Activated CD4-positive, alpha-beta T cell treated with anti-CD3 and anti-CD28 coated beads, Interleukin-2, amount 50 U/mL, for 16 hours (primary cell): ENCODE results near the gene TTC17.
"Not testable (repeated sequence)": the region's sequence is repeated elsewhere in the genome, so short reads cannot be mapped to it uniquely, and the experiment has no call there.

Experiments
- DNase-seq: peaks from one replicate; pipeline ENCODE4 v3.0.0-alpha.2; 2020

The TTC17 gene, protein sequence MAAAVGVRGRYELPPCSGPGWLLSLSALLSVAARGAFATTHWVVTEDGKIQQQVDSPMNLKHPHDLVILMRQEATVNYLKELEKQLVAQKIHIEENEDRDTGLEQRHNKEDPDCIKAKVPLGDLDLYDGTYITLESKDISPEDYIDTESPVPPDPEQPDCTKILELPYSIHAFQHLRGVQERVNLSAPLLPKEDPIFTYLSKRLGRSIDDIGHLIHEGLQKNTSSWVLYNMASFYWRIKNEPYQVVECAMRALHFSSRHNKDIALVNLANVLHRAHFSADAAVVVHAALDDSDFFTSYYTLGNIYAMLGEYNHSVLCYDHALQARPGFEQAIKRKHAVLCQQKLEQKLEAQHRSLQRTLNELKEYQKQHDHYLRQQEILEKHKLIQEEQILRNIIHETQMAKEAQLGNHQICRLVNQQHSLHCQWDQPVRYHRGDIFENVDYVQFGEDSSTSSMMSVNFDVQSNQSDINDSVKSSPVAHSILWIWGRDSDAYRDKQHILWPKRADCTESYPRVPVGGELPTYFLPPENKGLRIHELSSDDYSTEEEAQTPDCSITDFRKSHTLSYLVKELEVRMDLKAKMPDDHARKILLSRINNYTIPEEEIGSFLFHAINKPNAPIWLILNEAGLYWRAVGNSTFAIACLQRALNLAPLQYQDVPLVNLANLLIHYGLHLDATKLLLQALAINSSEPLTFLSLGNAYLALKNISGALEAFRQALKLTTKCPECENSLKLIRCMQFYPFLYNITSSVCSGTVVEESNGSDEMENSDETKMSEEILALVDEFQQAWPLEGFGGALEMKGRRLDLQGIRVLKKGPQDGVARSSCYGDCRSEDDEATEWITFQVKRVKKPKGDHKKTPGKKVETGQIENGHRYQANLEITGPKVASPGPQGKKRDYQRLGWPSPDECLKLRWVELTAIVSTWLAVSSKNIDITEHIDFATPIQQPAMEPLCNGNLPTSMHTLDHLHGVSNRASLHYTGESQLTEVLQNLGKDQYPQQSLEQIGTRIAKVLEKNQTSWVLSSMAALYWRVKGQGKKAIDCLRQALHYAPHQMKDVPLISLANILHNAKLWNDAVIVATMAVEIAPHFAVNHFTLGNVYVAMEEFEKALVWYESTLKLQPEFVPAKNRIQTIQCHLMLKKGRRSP

DNA sequence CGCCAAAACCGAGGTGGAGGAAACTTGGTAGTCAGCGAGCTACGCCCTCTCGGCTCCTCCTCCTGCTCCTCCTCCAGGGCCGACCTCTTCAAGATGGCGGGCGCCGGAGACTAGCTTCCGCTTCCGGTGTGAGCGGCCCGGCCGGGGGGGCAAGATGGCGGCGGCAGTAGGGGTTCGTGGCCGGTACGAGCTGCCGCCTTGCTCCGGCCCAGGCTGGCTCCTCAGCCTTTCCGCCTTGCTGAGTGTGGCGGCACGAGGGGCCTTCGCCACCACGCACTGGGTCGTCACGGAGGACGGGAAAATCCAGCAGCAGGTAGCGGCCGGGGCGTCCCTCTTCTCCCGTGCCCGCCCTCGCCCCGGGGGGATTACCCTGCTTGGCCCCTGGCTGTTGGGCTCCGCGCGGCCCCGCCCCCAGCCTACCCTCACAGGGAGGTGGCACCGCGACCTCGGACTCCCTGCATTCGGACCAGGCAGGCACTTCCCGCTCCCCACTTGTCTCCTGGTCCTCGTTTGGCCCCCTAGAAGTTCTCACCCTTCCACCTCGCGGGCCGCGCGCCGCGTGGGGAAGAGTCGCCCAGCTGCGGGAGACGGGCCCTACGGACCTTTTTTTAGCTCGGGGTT, at the start of gene TTC17:
TSS of gene TTC17 (plus strand) at position 120 of the 621 bp plus-strand sequence. CDS start at position 155, 35 bp downstream.
- peak; percentile 95 for DNase-seq

DNA sequence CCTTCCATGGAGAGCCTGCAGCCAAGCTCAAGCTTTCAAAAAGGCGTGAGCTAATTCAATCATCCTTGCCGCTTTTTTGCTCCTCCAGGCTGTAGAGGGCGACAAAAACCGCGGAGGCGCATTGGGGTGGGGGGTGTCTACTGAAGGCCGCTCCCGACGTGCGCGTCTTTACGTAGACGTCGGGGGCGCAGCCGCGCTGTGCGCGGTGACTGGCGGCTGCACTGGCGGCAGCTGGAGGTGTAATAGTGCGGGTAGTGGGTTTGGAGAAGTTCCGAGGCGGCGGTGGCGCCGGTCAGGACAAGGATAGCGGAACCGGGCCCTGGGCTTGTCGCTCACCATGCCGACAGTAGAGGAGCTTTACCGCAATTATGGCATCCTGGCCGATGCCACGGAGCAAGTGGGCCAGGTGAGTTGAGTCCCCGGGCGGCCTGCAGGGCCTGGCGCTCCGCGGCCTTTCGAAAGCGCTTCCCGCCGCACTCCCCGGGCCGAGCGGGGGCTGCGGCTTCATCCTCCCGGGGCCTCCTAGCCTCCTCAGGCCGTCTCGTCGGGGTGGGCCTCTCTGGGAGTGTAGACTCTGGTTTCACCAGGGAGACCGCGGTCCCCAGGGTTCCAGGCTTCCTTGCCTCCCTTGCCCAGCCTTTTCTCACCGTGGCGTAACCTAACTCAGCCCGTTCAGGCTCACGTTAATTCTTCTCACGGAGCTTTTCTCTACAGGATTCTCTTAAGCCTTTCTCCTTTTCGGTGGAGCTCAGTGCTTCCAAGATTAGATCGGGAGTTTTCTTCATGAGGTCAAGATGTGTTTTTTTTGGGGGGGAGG, 46.7 kb upstream of the TTC17 start, which contains the start of gene API5:
TSS of gene API5 (plus strand) at position 206 of the 817 bp plus-strand sequence. CDS start at position 338, 132 bp downstream.
- DNase-seq: peak; percentile 97

DNA sequence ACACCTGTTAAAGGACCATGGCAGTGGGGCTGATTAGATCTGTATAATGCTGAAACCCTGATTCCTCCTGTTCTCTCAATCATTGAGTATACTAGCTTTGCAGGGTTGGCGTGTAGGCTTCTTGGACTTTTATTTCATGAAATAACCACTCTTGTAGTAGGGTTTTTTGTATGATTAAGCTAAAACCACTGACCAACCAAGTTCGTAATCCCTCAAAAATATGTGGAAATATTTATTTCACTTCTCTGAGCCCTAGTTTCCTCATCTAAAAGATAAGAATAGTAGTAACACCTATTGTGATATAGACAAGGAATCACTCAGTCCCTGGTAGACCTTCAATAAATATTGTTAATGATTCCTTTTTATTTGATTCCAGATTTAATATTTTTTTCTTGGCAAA, 42.8 kb upstream of the TTC17 start:
- DNase-seq: no peak

DNA sequence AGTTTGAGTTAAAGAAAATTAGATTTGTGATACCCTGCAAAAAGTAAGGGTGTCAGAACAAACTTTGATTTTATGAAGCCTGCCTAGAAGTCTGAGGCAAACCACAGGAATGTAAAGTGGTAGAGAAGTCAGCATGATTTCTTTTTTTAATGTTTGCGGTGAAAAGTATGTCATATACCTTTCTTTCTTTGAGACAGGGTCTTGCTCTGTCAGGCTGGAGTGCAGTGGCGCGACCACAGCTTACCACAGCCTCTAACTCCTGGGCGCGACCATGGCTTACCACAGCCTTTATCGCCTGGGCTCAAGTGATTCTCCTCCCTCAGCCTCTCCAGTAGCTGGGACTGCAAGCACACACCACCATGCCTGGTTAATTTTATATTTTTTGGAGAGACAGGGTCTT, 42.3 kb upstream of the TTC17 start:
- peak; percentile 53 for DNase-seq

DNA sequence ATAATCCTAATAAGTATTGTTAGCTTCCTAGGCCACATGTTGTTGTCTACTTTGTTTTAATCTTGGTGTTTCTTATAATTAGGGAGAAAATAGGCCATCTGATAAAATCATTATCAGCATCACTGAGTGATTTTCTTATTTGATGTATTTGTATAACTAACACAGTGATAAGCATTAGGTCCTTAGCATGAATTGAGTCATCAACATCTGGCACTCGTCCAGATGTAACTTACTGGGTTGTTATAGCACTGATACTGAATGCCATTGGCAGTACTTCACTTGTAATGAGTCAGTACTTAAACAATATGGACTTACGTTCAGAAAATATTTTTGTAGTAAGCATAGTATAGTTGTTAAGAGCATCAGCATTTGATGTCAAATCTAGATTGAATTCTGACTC, 30.7 kb upstream of the TTC17 start:
- DNase-seq: no peak

DNA sequence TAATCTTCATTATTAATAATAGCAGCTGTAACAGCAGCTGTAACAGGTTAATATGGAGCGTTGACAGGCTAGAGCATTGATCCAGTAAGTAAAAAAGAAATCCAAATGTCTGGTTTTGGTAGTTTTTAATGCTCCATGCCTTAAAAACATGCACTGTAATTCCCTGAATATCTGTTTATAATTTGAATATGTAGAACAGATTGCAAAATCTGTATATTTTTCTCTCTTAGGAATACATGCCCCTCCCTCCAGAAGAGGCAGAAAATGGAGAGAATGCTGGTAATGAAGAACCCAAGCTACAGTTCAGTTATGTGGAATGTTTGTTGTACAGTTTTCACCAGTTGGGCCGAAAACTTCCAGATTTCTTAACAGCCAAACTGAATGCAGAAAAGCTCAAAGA, 30.2 kb upstream of the TTC17 start:
- DNase-seq: no peak

DNA sequence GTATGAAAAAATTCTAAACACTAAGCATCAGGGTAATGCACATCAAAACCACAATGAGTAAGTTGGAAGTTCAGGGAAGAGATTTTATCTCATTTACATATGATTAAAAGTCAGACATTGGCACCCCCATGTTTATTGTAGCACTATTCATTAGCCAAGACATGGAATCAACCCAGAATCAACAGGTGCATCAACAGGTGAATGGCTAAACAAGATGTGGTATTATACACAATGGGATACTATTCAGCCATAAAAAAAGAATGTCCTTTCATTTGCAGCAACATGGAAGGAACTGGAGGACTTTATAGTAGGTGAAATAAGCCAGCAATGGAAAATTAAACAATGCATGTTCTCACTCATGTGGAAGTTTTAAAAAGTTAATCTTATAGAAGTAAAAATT, 17.6 kb upstream of the TTC17 start:
- no peak for DNase-seq

DNA sequence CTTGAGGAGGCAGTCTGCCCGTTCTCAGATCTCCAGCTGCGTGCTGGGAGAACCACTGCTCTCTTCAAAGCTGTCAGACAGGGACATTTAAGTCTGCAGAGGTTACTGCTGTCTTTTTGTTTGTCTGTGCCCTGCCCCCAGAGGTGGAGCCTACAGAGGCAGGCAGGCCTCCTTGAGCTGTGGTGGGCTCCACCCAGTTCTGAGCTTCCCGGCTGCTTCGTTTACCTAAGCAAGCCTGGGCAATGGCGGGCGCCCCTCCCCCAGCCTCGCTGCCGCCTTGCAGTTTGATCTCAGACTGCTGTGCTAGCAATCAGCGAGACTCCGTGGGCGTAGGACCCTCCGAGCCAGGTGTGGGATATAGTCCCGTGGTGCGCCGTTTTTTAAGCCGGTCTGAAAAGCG, 7.3 kb upstream of the TTC17 start:
- not testable (repeated sequence) for DNase-seq

DNA sequence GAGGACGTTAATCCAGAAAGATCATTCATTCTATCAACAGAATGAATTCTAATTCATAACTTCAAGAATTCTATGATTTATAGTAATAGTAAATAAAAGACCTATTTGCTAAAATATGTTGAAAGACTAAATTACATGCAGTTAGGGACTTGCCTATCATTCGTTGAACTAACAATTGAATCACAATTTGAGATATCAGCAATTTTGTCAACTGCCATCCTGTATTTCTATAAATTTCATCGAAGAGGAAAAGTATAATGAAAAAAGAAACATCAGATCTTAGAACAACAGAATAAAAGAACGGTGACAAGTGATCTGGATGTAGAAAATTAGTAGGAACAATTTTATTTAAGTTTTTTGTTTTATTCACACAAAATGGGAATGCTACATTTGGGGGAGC, 4.4 kb upstream of the TTC17 start:
- DNase-seq: no peak

DNA sequence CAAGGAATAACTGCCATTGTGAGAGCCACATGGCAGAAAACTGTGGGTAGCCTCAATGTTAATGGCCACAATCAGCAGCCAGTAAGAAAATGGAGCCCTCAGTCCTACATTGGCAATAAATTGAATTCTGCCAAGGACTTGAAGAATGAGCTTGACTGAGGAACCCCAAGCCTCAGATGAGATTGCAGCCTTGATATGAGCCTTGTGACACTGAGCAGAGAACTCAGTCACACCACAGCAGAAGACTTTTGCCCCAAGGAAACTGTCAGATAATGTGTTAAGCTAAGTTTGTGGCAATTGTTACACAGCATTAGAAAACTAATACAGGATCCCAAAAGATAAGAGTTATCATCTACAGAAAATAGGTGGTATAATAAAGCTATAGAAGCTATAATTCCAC, 2.4 kb upstream of the TTC17 start:
- DNase-seq: no peak

DNA sequence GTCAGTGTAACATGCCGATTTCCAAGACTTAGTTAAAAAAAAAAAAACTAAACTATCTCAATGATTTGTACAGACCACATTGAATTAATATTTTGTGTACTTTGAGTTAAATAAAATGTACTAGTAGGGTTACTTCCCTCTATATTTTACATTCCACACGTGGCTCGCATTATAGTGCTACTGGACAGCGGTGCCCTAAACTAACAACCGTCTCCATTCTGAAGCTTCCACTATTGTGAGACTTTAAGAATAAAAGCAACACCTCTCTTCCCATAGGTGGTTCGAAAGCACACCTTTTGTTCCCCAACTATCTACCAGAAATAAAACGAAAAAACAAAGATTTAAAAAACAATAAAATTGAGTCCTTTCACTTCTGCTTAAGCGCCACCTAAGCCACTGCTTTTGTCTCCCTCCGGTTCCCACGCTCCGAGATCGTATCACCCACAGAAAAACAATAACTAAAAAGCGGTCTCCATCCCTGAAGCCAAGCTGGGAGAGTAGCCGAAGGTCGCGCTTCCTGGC, 380 bp upstream of the TTC17 start:
- no peak for DNase-seq

DNA sequence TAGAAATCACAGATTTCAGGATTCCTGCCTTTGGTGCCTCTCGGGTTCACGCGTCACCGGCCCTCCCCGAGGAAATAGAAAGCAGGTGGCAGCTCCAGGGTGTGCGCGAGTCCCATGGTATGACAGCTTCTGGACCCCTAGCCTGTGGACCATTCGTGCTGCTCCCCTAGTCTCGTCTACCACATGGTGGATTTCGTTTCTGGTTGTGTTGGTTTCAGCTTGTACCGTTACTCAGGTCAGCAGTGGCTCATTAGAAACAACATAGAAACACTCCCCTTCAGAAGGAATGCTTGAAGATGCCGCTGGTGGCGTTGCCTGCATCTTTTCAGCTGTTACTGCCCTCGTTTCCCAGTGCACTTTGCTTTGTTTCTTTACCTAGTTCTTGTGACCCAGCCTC, 700 bp downstream of the TTC17 start:
- peak; percentile 45 for DNase-seq

DNA sequence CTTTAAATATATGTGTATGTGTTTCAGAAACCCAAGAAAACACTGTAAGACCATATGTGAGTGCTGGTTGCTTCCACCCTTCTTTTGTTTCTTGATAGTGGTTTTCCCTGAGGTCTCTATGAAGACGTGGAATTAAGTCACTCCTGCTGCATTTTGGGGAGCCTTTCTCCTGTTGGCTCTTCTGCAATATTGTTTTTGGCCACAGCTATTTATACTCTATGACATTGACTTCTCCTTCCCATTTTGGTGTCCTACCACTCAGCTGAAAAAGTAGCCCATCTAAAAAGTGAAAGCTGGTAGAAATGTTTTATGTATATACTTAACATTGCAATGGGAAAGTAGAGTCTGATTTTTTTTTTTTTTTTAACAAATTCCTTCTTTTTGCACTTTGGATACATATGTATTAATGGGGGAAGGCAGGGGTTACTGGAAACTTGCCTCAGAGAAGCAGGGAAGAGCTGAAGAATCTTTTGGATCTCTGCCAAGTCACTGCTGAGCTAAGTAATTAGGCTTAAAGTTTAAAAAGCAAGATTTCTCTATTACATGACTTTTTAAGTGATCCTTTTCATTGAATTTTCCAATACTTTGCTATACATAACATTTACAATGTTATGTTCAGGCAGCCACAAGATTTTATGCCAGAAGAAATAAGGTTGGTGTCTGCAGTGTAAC, 1.8 kb downstream of the TTC17 start:
- no peak for DNase-seq

DNA sequence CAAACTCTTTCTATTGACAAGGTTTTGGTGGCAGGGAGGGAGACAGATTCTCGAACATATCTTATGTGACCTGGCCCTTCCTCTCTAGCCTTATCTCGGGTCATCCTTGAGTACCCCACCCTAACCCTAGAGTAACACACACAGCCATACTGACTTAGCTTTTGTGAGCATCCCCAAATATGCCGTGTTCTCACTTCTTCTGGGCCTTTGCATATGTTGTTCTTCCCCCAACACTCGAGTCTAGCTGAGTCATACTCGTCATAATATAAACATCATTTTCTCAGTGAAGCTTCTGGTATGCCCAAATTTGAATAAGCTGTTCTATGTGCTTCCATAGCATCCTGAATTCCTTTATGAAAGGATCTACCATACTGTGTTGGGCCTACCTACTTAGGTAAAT, 8.0 kb downstream of the TTC17 start:
- DNase-seq: no peak

DNA sequence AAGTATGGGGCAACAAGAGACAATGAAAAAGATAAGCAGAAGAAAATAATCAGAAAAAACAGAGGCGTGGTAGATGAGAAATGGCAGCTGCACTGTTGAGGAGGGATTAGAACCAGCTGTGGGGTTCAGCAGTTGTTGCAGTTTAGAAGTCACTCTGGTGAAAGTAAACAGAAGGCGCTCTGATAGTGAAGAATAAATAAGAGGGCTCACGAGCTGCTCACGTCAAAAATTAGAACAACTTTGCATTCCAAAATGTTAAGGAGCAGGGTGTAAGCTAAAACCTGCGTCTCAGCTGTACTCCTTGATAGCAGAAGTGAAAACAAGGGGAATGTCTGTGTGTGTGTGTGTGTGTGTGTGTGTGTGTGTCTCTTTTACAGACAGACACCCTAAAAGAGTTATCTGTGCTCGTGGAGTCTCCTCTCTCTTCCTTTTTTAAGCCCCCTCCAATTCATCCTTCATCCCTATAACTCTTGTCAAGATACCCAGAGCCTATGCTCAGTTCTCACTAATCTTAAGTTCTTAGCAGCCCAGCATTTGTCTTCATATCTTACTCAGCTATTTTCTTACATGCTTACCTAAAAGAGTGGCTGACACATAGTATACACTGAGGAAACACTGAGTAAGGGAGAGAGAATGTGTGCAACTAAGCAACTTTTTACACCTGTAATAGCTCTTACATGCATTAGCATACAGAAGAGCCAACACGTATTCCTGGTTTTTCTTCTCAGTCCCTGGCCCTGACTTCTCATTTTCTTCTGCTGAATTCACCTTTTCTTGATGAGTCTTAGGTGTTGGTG, 8.9 kb downstream of the TTC17 start:
- DNase-seq: no peak

DNA sequence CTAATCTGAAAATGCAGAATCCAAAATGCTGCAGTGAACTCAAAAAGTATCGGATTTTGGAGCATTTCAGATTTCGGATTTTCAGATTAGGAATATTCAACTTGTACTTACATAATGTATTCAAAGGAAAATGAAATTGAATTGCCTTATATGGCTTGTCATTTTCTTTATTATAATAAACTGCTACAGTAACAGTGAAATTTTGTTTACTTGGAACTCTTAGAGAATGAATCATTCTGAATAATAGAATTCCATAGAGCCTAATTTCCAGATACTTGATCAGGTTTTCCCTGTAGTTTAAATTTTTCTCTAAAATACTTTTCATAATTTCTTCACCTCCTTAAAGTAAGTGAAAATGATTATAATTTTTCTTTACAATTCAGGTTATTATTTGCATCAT, 17.3 kb downstream of the TTC17 start:
- DNase-seq: no peak

DNA sequence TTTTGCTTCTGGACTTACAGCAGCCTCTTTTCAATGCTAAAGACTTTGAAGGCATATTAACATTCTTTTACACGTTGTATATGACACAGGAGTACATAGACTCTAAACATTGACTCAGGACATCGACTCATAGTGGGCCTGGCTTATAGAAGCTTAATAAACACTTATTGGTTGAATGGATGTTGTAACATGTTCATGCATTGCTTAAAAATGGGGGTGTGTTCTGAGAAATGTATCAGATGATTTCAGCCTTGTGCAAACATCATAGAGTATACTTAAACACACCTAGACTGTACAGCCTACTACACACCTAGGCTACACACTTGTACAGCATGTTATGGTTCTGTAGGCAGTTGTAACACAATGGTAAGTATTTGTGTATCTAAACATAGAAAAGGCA, 17.9 kb downstream of the TTC17 start:
- no peak for DNase-seq

DNA sequence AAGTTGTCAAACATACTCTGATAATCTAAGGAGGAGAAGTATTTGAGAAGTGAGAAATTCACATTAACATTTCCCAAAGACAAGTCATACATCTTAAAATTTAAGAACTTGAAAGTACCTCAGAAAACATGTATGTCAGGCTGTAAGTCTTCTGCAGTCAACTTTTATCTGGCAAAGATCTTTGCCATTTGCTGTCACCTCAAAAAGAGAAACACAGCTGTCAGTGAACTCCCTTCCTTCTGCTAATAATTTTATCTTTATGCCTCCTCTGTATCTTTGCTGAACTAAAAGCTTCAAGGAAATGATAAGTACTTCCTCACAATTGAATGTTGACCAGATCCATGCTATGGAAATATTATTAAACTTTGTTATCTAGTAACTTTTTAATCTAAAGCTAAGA, 18.7 kb downstream of the TTC17 start:
- no peak for DNase-seq

DNA sequence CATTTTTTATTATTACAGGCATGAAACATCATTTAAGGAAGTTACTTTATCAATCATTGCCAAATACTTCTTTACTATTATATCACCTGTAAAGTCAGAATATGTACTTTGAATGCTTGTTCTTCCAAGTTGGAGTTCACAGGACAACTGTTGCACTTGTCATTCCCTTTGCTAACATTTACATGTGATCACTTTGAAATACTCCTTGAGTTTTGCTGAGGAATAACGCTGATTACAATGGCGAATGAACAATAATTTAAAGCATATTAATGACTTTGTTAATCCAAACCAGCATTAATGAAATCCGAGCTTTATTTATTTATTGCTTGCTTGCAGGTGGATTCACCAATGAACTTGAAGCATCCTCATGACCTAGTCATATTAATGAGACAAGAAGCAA, 20.2 kb downstream of the TTC17 start:
- no peak for DNase-seq

DNA sequence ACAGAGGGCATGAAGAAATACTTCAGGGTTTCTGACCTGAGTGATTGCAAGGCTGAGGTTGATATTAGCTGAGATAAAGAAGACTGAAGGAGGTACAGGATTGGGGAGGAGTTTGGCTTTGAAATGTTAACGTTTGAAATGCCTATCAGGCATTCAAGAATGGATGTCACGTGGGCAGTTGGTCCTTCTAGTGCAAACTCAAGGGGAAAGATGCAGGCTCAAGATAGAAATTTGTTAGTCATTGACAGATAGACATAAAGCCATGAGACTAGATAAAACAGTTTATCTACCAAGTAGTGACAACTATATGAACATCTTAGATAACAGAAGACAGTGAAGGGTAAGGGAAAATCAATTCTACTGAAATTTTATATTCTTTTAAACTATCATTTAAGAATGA, 23.1 kb downstream of the TTC17 start:
- no peak for DNase-seq
